ENCODE results near the gene PTPN12.

GRCh38 chr7:77537778-77538280 lies 734 bp downstream of the PTPN12 start:
- TF ChIP-seq POLR2AphosphoS5 (IDR thresholded peaks at IDR 0.05; ENCODE audit: low read depth, low read length) = peak; percentile 29
- TF ChIP-seq CTCF (IDR thresholded peaks at IDR 0.05) = no peak

Measured in Panc1 (cell line).